ENCODE measurements around the gene FNDC3B. TPM values are rescaled to one million over a fixed set of nuclear protein-coding genes. Genes with fewer than 3 reads are reported as not detected.

The FNDC3B gene
- total RNA-seq, 1 donor from 2014 or later, result 169 TPM

DNA sequence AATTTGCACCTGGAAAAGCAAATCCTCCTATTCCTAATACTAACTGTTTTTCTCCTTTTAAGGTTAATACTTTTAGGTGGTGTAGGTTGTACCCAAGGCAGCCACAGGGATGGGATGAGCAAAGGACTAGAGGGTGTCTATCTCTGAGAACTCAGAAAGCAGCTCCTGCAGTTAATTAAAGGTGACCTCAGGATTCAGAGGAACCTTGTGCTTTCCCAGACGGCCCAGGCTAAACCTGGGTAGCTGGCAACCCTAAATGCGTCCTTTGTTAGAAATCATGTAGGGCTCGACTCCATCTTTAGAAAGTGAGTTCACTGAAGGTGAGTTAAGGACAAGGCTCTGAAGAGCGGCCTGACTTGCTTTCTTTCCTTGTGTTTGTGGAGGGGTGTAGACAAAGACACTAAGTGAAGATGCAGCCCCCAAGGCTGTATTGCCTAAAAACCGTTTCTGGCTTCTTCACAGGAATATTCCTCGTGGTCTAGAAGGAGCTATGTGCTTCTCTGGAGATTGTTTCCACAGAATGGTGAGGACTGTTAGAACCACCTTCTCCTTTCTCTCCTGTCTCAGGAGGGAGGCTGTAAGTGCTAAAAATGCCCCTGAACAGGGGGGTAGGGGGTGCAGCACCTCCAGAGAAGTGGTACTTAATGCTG, 14.9 kb downstream of the FNDC3B start:
- no peak for DNase-seq

DNA sequence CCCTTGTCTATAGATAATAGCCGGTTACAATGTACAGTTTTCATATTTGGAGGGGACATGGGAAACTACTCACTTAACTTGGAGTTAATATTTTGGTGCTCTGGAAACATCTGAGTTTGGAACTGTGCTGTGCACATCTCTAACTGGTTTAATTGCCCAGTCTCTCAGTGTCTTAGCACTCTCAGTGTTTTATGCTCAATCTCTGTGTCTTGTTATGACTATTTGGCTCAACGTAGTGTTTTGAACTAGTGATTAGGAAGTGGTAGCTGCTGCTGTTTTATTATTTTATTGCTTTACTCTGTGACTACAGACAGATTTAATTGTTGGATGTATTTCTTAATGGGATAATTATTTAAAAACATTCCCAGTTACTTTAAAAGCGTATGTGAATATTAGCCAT, 17.0 kb downstream of the FNDC3B start:
- DNase-seq, result no peak

DNA sequence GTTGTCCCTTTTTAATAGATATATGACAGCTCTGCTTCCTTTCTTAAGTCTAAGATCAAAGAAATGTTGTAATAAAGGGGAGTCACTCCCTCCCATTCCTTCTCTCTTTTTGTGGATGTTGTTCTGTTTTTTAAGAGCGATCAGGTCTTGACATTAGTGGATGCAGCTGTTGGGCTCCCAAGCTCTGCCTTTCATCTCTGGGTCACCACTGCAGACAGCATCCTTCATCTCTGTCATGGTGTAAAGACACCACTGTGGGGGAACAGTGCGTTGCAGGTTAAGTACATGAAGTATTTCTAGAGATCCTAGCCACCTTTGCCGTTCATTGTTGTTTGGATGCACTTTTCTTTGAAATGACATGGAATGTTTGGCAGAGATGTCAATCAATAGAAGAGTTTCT, 17.7 kb downstream of the FNDC3B start:
- no peak for DNase-seq

DNA sequence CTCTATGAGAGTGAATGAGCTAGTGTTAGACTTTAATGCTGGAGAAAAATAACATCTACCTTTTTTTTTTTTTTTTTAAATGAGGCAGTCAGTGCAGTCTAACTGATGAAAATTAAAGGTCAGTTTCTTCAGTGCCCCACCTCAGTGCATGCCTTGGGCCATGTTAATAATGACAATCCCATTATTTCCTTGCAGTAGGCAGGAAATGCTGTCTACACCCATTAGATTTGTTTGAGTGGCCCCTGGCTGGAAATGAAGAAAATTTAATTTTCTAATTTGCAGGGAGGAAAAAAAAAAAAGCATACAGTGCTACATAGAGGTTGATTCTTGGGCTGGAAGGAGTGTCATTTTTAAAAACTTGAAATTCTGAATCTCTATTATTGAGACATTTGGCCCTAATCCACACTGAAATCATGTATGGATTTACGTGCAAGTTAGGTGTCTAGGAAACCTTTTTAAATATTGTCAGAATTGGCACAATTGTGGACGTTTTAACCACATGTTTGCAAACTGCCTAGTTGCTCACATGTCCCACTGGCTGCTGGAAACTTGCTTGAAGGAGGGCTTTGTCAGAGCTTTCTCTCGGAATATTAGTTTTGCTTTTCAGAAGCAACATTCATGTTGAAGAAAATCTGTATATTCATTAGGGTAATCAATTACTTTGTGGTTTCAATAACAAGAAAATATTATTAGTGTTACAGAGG, 18.4 kb downstream of the FNDC3B start:
- DNase-seq, result no peak

DNA sequence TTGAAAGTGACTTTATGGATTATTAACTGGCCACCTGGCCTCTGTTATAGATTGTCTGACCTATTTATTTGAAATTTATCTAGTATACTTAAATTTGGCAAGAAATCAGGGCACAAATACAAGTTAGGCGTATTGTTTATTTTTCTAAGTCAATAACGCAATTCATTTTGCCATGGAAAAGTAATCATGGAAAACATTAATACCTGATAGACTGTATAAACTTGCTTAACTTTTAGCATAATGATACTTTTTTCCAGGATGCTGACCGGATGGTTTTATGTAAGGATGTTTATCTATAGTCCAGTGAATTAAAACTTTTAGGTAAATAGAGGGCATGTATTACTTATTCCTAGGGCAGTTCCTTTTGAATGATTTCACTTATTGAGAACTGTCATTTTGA, 20.2 kb downstream of the FNDC3B start:
- DNase-seq, result no peak

DNA sequence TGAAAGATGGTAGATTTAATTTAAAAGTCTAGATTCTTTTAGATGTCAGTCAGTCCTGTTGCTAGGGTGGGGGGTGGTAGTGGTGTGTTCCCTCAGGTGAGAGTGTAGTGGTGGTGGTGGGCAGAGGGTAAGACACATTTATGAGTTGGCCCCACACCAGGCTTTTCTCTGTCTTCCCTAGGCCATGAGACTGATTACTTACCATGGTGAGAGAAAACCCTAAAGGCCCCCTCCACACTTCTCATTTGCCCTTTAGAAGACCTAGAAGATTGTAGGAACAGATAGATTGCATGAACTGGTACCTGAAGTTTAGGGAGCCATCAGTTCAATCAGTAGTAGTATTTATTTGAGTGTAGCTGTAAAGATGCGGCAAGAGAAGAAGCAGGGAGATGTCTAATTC, 20.9 kb downstream of the FNDC3B start:
- no peak for DNase-seq

DNA sequence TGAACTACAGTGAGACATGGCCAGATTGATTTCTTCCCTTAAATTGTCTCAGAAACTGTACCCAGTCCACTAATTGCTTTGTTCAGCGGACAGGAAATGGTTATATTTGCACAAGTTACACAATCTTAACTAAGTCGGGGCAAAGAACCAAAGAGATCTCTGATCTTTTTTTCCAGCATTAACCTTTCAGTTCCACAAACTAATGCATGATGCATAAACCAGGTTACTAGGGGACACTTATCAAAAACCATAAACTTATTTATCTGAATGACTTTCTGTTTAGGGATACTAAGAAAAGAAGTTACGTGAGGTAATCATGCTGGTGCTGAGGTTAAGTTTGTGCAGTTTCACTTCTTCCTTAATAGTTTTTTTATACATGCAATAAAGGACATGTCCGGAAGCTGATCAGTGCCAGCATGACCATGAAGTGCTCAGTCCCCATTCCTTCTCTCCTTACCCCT, 22.4 kb downstream of the FNDC3B start:
- no peak for DNase-seq

DNA sequence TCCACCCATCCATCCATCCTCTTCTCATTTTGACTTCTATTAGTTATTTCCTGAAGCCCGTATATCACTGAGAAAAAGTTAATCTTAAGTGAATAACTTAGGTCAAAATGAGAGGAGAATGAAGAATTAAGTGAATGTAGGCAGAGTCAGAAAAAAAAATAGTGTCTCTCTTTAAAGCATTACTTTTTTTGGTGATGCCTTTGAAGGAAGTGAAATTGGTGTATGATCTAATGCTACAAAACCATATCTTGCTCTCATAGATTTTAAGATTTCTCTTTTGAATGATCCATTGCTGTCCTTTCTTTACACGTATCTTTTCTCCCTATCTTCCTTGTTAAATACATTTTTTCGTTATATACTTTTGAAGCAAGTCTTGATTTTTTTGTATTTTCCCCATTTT, 23.4 kb downstream of the FNDC3B start:
- DNase-seq, result no peak

DNA sequence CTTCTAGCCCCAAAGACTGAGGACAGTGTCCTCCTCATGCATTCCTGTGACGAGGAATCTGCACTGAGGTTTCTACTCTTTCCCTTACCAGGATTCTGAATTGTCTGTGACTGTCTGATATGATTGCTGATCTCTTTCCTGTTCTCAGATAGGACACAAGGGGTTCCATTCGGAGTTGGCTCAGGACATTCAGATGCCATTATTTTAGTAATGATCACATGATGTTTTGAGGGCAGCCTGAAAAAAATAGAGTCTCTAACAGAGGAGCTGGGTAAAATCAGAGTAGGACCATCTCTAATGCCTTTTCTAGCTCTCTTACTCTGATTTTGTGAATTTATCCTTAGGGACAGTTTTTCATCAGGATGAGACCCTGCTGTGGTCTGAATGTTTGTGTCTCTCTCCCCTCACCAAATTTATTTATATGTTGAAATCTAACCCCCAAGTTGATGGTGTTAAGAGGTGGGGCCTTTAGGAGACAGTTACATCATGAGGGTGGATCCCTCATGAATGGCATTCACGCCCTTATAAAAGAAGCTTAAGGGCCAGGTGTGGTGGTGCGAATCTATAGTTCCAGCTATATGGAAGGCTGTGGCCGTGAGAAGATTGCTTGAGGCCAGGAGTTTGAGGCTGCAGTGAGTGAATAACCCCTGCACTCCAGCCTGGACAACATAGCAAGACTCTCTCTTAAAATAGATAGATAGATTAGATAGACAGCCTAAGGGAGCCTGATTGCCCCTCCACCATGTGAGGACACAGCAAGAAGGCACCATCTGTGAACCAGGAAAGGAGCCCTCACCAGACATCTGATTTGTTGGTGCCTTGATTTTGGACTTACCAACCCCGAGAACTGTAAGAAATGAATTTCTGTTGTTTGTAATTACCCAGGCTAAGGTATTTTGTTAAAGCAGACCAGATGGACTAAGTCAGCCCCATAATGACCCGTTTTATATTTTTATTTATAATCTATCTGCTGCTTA, 24.4 kb downstream of the FNDC3B start:
- DNase-seq, result no peak

DNA sequence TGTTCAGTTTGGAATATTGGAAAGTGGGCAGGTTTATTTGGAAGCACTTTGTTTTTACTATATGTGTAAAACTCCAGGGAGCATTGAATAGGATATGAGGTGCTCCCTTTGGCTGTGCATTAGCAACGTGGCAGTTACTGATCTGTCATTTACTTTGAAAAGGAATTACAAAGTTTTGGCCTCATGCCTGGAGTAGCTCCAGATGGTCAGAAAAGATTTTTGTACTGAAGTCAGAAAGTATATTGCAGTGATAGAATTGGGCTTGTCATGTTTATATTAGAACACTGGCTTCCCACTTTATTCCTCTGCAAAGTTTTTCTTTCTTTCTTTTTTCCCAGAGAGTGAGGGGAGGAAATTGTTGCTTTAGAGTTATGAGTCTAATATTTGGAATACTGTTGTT, 26.1 kb downstream of the FNDC3B start:
- peak; percentile 88 for DNase-seq

DNA sequence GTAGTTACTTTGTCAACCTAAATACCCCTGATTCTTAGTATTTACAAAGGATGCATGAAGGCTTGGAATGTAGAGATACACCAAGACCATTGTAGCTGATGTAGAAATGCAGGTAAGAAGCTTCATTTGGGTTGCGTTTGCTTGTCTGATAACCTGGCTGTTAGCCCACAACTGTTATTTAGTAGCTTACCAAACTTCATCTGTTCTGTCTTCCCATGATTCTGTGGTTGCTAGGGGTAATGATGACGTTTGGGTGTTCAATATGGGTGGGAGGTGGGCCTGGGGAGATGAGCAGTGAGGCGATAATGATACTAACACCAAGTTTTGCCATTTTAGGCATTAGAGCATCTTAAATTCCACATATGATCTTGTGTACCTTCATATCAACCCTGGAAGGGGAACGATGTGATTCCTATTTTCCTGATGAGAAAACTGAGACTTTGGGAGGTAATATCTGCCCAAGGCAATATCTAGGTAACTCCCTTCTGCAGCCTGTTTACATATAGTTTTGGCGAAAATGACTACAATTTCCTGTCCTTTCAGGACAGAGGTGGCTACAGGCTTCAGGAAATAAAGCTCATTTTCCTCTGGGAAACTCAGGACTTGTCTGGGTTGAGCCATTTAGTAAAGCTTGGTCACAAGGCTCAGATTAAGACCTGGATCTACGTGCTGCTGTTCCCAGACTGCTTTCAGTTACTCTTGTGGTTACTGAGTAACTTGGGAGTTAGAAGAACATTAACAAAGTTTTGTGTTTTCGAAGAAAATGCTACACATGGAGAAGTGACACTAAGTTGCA, 26.8 kb downstream of the FNDC3B start:
- no peak for DNase-seq

DNA sequence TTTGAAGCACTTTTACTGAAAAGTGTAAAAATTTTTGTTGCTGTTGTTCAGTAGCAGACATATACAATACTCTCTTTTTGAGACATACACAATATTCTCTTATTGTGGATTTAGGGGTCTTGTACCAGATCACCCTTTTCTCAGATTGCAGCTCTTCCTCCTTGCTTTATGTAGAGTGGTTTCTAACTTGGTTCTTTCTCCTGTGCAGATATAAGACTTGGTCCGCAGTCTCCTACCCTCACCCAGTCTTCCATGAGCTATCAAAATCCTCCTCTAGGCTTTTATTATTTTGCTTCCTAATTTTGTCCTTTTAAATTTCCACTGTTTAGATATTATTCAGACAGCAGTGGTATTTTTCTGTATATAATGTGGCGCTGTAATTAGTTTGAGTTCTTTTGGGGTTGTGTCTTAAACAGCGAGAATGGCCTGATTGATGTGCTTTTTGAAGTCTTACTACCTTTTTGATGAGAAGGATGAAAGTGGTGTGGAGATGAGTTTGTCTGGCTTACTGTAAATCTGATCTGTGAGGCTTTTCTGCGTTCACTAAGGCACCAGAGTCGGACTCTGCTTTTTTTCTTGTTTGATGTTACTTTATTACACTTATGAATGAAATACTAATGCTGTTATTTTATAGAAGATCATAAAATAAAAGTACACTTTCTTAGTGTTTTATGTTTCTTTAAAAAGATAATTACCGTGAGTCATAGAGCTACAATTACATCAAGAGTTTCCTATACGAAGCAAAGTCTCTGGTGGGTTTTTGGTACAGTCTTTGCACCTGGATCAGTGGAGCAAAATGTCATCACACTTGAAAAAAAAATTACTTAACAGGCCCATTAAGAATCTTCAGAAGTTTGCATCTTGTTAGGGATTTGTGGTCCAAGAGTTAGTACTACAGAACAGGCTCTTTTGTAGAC, 27.8 kb downstream of the FNDC3B start:
- no peak for DNase-seq

DNA sequence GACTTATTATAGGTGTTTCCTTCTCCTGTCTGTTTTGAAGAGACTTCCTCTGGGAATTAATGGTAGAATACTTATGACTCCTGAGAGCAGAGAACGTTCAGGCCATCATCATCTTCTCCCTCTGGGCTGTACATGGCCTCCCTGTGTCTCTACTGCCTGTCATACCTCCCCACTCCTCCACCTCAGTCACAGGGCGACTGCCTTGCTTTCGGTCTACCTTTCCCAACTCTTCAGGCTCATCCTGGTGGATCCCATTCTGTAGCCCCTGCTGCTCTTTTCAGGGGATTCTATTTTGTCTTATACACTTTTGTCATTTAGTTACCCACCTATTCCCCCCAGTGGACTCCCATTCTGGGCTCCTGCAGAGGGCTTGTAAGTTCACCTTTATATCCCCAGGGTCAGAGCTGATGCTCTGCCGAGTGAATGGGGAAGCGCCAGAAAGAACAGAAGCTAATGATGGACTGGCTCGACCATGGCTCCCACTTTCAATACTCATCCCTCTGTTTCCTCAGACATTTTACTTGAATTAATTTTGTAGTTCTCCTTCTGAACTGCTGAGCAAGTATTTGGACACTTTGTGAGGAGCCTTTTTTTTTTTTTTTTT, 28.6 kb downstream of the FNDC3B start:
- no peak for DNase-seq

DNA sequence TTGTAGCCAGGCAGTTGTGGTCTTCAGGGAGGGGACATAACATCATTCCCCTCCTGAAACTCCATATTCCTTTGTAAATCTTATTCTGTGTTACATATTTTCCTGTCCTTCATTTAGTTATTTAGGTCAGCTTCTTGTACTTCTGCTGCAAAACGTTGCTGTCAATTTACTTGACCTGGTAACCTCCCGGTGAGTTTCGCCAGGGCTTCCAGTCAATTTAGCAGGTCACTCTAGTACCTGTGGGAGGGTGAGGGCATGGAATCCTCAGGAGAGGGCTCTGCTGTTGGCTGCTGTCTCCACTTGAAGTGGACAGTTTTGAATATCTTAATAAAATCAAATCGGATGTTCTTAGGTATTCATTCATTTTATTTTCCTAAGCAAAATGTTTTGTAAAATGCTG, 29.6 kb downstream of the FNDC3B start:
- DNase-seq, result no peak

DNA sequence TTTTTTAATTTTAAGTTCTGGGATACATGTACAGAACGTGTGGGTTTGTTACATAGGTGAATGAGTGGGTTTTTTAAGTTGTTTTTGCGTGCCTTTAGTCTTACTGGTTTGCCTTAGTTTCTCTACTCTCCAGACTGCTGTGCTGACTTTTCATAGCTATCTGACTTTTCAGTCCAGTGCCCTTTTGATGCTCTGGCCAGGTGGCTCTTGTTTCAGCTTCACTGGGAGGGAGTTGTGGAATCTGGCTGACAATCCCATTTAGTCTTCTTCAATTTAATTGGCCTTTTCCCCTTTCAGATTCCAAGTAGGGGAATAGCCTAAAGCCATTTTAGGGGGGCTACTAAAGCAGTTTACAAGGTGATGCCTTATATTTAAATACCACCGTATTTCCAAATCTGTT, 30.1 kb downstream of the FNDC3B start:
- no peak for DNase-seq

DNA sequence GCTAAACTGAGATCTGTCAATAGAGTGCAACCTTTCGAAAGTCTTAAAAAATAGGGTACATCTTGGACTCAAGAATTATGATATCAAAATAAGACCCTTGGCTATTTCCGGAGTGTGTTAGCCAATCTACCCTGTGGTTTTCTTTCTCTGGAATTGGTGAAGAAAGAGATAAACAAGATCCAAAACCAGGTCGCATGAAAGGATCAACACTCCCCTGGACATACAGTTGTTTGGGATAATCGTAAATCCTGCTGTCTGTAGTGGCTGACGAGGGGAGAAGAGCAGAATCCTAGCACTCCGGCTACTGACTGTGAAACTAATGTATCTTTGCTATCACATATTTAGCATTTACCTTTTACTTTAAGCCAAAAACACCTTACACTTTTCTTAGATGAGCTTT, 30.9 kb downstream of the FNDC3B start:
- DNase-seq, result no peak

DNA sequence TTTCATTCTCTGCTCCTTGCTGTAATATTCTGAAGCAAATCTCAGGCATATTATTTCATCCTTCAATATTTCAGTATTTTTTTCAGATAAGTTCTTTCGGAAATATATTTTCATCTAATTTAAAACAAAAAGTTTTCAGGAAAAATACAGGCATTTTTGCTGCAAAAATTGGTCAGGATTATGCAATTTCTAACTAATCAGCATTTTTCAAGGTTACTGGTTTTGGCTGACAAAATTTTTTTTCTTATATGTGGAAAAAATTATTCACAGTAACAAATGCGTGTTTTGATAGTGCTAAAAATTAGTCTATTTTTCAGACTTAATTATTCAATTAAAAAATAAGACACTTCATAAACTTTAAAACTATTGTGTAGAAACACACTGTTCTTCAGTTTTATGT, 31.4 kb downstream of the FNDC3B start:
- DNase-seq, result no peak

DNA sequence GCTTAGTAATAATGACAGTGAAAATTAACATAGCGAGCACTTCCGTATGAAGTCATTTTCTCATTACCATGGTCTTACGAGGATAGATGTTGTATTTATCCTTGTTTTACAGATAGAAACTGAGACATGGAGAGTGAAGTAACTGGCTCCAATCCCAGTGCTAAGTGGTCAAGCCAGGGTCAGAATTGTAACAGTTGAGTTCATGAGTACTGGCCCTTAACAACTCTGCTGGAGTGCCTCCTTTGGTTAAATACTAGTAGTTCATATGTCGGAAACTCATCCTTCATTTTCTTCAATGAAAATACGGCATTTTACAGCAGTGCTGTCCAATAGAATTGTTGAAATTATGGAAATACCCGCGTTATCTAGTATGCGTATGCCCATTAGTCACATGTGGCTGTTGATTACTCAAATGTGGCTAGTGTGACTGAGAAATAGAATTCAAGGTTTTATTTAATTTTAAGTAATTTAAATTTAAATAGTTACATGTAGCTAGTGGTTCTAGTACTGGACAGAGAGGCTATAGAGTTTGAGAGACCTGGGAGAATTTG, 32.5 kb downstream of the FNDC3B start:
- DNase-seq, result no peak

DNA sequence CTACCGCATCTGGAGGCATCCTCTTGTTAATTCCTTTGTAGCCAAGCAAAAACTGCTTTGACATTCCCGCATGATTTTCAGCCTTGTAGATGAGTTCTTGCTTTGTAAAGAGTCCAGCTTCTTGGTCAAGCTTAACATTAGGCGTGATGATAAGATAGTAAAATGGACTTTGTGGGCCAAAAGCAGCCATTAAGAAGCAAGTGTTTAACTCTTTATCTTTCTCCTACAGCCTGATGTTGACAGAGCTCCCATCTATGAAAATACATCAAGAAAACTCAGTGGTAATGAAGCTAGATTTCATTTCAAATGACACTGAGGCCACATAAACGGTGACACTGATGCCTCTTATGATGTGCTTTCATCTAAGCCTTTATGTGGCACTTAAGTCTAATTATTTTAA, 33.2 kb downstream of the FNDC3B start:
- DNase-seq, result no peak

DNA sequence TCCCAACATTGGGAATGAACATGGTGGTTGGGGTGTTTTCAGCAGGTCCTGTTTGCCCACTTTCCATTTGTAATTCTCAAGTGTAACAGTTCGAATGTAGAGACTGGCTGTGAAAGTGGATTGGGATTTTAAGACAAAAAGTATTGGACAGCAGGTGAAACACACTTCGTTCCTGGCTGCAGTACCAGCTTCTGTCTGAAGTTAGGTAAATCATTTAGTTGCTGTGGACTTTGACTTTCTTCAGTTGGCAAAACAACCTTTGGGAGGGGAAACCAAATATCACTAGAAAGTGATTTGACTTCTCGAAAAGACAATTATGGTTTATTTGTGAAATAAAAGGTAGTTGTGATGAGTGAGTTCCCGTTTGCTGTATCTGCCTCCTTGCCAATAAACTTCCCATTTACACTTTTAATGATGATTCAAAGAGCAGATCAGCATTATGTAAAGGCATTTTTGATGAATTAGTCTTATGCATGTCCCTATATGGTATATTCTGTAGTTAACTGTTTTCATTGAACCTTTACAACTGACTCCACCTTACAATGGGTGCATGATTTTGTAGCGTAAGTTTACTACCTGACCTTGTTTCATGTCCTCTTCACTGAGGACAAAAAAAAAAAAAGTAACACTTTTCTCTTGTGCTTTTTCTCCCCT, 34.0 kb downstream of the FNDC3B start:
- DNase-seq, result no peak

Measured in skin of body (tissue), 2 donors.